HUES64 (cell line): Measurements from ENCODE around the gene TRIM50.
A peak's percentile ranks its signal among the peaks of the same experiment; 100 is the strongest.
"Not testable (repeated sequence)": the region's sequence is repeated elsewhere in the genome, so short reads cannot be mapped to it uniquely, and the experiment has no call there.

Source experiments
- H3K27ac ChIP-seq: 2 replicates; pipeline ENCODE4 v1.7.0; 2013; ENCODE audit warnings: low read depth, low read length, inconsistent platforms
- H3K27me3 ChIP-seq: 2 replicates; pipeline ENCODE4 v1.6.1; 2013; ENCODE audit warnings: mild to moderate bottlenecking, low read length; ENCODE audit not compliant: insufficient read depth
- H3K36me3 ChIP-seq: 2 replicates; pipeline ENCODE4 v1.6.1; 2013; ENCODE audit warnings: mild to moderate bottlenecking, low read length; ENCODE audit not compliant: insufficient read depth
- H3K4me1 ChIP-seq: 2 replicates; pipeline ENCODE4 v1.6.1; 2013; ENCODE audit warnings: mild to moderate bottlenecking, low read length, moderate library complexity; ENCODE audit not compliant: insufficient read depth
- H3K4me3 ChIP-seq: 2 replicates; pipeline ENCODE4 v1.5.1; 2013; ENCODE audit warnings: mild to moderate bottlenecking, low read length, moderate library complexity
- H3K9ac ChIP-seq: 2 replicates; pipeline ENCODE4 v1.6.1; 2013; ENCODE audit warnings: mild to moderate bottlenecking, low read depth, low read length
- H3K9me3 ChIP-seq: 2 replicates; pipeline ENCODE4 v1.6.1; 2013; ENCODE audit warnings: low read depth, low read length; ENCODE audit not compliant: insufficient read depth
- WGBS: fragments of 150-250, 120-280 bp; methylation state at CpG from one replicate; pipeline ENCODE4 v1.1.7; 2013; ENCODE audit warnings: missing lambda C conversion rate; 5-methylcytosine and 5-hydroxymethylcytosine counted together

The TRIM50 gene

DNA sequence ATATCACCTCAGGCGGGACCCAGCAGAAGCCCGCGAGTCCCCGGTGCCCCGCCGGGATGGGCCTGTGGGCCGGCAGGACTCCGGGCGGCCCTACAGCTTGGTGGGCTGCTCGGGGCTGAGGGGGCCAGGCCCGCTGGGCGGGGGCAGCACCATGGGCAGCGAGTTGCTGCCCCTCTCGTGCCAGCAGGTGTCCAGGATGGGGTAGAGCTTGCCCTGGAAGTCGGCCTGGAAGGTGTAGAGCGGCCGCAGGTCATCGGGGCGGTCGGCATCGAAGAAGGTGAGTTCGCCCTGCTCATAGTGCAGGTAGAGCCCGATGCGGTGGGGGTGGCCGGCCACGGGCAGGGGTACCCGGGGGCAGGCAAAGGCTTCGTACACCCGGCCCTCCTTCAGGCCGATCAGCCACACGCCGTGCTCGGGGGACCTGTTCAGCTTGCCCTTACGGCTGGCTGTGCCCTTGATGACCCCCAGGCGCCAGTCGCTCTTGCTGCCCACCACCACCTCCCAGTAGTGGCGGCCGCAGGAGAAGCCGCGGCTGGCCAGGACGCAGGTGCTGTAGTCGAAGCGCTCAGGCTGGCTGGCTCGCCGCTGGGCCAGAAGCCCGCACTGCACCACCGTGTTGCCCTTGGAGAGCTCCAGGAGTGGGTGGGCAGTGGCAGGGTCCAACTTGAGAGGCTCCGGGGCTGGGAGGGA, 14.9 kb downstream of the TRIM50 start:
- Histone ChIP-seq H3K36me3 (no peaks in the 10 kb centered on the region), H3K4me1 (no peaks in the 10 kb centered on the region)
- WGBS, result 95% methylated on average over 48 of the region's 48 CpGs

DNA sequence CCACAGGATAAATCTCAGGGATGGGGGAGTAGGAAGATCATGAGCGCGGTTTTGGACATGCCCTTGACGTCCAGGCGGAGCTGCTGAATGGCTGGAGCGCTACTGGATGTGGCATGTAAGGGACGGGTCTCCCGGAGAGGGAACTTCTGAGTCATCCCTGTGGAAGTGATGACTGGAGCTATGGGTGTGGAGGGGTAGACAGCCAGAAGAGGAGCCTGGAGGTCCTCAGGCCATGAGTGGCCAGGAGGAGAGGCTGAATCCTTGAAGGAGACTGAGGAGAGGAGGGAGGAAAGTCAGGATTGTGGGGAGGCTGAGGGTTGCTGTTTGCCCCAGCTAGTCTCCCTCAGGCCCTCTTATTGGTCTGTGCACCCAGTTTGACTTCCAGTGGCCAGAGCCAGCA, 16.5 kb downstream of the TRIM50 start:
- not testable (repeated sequence) for H3K36me3 ChIP-seq
- WGBS, result 90% methylated on average over 7 of the region's 7 CpGs

More for the DNA sequence above, 14.9 kb downstream of the TRIM50 start:
- H3K9me3 ChIP-seq, result no peaks in the 10 kb centered on the region
- H3K27ac ChIP-seq, result no peak overlapping the region
- H3K27me3 ChIP-seq, result no peaks in the 10 kb centered on the region
- no peak overlapping the region for H3K4me3 ChIP-seq
- no peak overlapping the region for H3K9ac ChIP-seq

DNA sequence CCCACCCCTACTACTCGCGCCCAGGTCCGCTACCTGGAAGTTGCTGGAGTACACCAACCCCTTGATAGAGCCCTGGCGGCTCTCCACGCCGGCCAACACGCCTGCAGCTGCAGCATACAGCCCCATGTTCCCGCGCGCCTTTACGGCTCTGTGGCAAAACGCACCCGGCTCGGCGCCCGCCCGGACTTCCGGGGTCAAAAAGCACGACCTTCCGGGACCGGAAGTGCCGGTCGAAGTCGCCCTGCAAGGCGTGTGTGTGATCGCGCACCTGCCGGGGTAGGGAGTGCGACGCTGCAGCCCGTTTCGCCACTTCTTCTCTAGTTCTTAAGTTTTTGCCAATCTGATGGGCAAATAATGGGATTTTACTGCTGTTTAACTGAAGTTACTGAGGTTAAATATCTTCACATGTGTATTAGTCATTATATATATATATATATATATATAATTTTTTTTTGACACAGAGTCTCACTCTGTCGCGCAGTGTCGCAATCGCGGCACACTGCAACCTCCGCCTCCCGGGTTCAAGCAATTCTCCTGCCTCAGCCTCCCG, 19.1 kb downstream of the TRIM50 start, which contains the start of gene NSUN5:
Gene NSUN5, minus strand, starts transcription at position 162 of the 550 bp plus-strand sequence. Its CDS starts 36 bp downstream, at position 126.
- H3K36me3 ChIP-seq, result peaks cover 30% of the 10 kb centered on the region
- H3K9ac ChIP-seq, result peak within 1 kb of the TSS; percentile 84
- no peaks in the 10 kb centered on the region for H3K4me1 ChIP-seq
- H3K27me3 ChIP-seq, result no peaks in the 10 kb centered on the region
- H3K9me3 ChIP-seq, result no peaks in the 10 kb centered on the region
- peak within 1 kb of the TSS; percentile 98 for H3K4me3 ChIP-seq
- 16% methylated on average over 40 of the region's 40 CpGs for WGBS
- no peak within 1 kb of the TSS for H3K27ac ChIP-seq

More for the DNA sequence above, 16.5 kb downstream of the TRIM50 start:
- not testable (repeated sequence) for H3K4me1 ChIP-seq, H3K9me3 ChIP-seq, H3K4me3 ChIP-seq, H3K27me3 ChIP-seq, H3K9ac ChIP-seq, H3K27ac ChIP-seq

DNA sequence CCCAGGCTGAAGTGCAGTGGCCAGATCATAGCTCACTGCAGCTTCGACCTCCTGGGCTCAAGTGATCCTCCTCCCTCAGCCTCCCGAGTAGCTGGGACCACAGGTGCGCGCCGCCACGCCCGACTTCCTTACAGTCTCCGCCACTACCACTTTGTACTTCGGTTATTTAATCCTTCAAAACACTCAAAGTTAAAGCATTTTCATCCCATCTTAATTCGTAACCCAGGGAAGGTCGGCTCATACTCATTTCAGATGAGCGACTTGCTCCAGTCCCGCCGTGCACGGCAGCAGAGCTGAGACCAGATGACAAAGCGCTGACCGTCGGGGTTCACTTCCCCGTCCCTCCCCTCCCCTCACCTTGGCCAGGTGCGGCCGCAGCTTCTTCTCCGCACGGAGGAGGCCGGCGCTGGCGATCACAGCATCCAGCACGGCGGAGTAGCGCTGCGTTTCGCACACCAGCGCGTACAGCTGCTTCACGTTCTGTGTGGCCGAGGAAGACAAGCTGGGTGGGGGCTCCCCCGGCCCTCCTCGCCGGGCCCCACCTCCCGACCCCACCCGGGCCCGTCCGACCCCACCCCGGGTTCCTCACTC, 19.7 kb downstream of the TRIM50 start:
- peak overlapping the region; percentile 98 for H3K4me3 ChIP-seq
- no peaks in the 10 kb centered on the region for H3K27me3 ChIP-seq
- no peak overlapping the region for H3K27ac ChIP-seq
- peak overlapping the region; percentile 84 for H3K9ac ChIP-seq
- peaks cover 35% of the 10 kb centered on the region for H3K36me3 ChIP-seq
- 7% methylated on average over 43 of the region's 43 CpGs for WGBS
- no peaks in the 10 kb centered on the region for H3K9me3 ChIP-seq
- H3K4me1 ChIP-seq, result no peaks in the 10 kb centered on the region

DNA sequence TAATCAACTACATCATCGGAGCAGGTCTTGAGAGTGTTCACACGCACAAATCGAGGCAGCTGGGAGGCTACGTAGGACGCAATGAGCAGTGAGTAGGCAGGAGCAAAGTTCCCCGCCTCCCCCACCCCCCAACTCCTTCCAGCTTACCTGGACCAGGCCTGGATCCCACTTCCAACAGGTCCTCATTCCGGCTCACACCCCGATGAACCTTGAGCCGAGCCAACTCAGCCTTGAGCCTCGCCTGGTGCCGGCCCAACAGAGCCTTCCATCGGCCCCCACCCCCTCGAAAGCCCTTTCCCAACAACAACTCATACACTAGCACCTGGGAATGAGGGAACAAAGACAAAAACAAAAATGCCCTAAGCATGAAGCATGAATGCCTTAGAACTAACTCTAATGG, 20.4 kb downstream of the TRIM50 start:
- Histone ChIP-seq H3K4me3 (peak overlapping the region; percentile 98), H3K4me1 (no peaks in the 10 kb centered on the region), H3K36me3 (peaks cover 40% of the 10 kb centered on the region), H3K27ac (no peak overlapping the region), H3K27me3 (no peaks in the 10 kb centered on the region), H3K9ac (0 out of 2 replicates have a peak overlapping the region, but pooled peaks have one; percentile 84), H3K9me3 (no peaks in the 10 kb centered on the region)
- 93% methylated on average over 13 of the region's 13 CpGs for WGBS

DNA sequence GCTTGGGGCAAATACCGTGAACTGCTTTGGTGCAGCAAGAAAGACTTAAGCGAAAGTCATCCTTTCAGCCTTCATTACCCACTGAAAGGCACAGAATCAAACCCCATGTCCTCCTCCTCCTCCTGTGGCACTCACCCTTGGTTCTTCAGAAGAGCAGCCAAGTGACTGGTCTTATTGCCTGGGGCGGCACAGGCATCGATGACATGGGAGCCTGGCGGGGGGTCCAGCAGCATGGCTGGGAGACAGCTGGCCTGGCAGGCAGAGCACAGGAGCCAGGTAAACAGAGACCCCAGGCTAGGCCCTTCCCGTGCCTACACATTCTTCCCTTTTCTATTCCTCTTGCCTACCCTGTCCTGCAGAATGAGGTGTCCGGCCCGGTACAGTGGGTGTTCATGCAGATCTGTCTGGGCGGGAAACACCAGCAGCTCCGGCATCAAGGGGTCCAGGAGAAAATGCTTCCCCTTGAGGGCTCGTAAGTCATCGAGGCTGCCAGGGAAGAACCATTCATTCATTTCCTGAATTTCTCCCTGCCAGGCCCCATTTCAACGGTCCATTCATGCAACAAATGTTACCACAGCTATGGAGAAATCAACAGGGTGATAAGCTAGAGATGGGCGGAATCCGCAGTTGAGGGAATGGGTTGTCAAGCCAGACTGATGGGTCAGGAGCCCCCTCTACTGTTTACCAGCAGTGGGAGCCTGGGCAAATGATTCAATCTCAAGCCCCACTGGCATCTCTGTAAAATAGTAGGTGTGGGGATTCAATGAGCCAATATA, 23.1 kb downstream of the TRIM50 start:
- not testable (repeated sequence) for H3K27ac ChIP-seq, H3K4me3 ChIP-seq, H3K9me3 ChIP-seq, H3K27me3 ChIP-seq, H3K9ac ChIP-seq, H3K4me1 ChIP-seq
- peaks cover 40% of the 10 kb centered on the region for H3K36me3 ChIP-seq
- 94% methylated on average over 11 of the region's 15 CpGs for WGBS

DNA sequence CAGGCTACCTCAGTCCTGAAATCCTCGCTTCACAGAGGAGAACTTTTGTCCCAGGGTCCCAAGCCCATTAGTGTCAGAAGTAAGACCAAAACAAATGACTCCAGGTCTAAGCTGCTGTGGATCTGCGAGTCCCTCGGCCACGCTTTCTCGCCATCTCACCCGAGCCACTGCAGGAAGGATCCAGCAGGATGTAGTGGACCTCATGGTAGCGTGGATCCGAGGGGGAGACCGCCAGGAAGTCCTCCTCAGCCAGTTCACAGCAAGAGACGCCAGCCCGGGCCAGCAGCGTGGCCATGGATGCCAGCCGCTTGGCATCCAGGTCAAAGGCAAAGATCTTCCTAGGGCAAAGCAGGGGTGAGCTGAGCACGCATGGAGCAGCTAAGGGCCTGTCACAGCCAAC, 23.8 kb downstream of the TRIM50 start:
- H3K27ac ChIP-seq, result no peak overlapping the region
- H3K4me1 ChIP-seq, result no peaks in the 10 kb centered on the region
- peaks cover 40% of the 10 kb centered on the region for H3K36me3 ChIP-seq
- no peaks in the 10 kb centered on the region for H3K9me3 ChIP-seq
- 95% methylated on average over 14 of the region's 14 CpGs for WGBS
- H3K27me3 ChIP-seq, result no peaks in the 10 kb centered on the region
- no peak overlapping the region for H3K4me3 ChIP-seq
- H3K9ac ChIP-seq, result no peak overlapping the region

DNA sequence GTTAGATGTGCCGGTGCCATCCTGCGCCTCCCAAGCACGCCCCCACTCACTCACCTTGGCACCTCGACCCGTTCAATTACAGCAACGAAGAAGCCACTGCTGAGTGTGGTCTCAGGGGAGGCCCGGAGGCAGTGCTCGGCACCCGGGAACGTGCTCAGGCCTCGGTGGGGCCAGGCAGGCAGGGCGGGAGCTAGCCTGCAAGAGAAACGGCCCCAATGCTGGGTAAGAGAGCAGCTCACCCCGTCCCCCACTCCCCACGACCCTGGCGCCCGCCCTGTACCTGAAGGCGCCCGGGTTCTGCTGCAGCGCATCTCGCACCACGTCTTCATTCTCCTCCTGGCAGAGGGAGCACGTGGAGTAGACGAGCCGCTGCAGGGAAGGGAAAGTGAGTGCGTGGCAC, 24.3 kb downstream of the TRIM50 start:
- H3K36me3 ChIP-seq, result peaks cover 40% of the 10 kb centered on the region
- no peak overlapping the region for H3K27ac ChIP-seq
- H3K4me1 ChIP-seq, result no peaks in the 10 kb centered on the region
- no peak overlapping the region for H3K4me3 ChIP-seq
- WGBS, result 96% methylated on average over 26 of the region's 26 CpGs
- no peak overlapping the region for H3K9ac ChIP-seq
- H3K9me3 ChIP-seq, result no peaks in the 10 kb centered on the region
- H3K27me3 ChIP-seq, result no peaks in the 10 kb centered on the region

DNA sequence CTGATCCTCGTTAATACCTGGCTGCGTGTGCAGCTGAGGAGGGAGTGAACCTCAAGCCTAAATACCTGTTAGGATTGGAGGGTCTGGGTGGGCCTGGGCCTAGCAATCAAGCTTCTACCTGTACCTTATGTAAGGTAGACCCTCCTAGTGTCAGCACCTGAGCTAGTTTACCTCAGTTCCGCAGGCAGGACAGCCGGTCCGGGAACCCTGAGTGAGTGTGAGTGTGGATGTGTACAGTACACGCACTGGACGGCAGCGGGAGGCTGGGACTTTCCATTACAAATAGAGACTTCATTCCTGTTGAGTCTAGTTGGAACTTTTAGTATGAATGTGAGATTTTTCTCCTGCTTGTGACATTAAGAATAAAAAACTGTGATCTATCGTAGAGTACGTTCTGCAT, 25.0 kb downstream of the TRIM50 start:
- not testable (repeated sequence) for H3K27me3 ChIP-seq, H3K9ac ChIP-seq, H3K4me1 ChIP-seq, H3K4me3 ChIP-seq, H3K9me3 ChIP-seq, H3K27ac ChIP-seq
- WGBS, result 99% methylated on average over 5 of the region's 10 CpGs
- H3K36me3 ChIP-seq, result peaks cover 40% of the 10 kb centered on the region

DNA sequence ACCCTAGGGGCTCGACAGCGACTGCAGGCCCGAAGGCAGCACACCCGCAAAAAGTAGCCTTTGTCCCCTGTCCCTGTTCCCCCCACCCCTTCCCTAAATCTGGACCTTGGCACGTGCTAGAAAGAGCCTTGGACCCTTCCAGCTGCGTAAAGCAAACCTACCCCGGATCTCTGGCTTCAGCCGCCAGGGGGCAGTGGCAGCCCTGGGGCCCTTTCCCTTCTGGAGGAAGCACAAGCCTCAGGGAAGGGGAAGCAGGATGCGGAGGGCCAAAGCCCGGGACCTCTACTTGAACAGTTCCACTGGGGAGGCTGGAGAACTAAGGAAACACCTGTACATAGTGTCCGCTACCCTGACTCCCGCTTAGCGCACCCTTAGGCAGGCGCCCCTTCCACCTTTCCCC, 26.8 kb downstream of the TRIM50 start:
- H3K4me3 ChIP-seq, H3K27ac ChIP-seq, H3K9ac ChIP-seq, H3K27me3 ChIP-seq, H3K4me1 ChIP-seq, H3K9me3 ChIP-seq: not testable (repeated sequence)
- peaks cover 30% of the 10 kb centered on the region for H3K36me3 ChIP-seq
- WGBS, result 93% methylated on average over 8 of the region's 14 CpGs

DNA sequence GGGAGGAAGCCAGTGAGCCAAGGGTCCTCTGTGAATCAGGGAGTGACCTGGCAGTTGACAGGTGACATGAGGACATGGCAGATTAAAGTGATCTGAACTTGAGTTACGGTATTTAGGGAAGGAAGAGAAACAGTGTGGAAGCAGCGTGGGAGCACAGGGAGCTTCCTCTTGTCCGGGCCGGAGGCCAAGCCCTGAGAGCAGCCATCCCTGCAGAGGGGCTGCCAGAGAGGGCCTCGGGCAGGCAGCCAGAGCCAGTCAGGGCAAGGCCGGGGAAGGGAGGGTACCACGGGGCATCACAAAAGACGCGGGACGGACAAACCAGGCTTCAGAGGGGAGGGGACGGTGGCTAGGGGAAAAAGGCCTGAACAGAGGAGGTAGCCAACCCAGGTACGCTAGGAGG, 28.1 kb downstream of the TRIM50 start:
- not testable (repeated sequence) for H3K9ac ChIP-seq, H3K27me3 ChIP-seq, H3K9me3 ChIP-seq, H3K4me3 ChIP-seq, H3K27ac ChIP-seq, H3K4me1 ChIP-seq
- peaks cover 21% of the 10 kb centered on the region for H3K36me3 ChIP-seq
- WGBS, result 89% methylated on average over 7 of the region's 12 CpGs
